HEK293 (cell line): ENCODE results near the gene EPHA4.

Experiments
- CTCF ChIA-PET: fragments of 350-600 bp; formaldehyde crosslinking; extraction: SDS; loops from one replicate; lab custom pipeline; 2021; ENCODE audit warnings: antibody characterized with exemption; lab: Yijun Ruan, JAX
- POLR2A ChIA-PET: fragments of 300-600 bp; formaldehyde crosslinking; extraction: SDS; loops from one replicate; lab custom pipeline; 2020; ENCODE audit warnings: antibody characterized with exemption, inconsistent platforms; lab: Yijun Ruan, JAX
- H3K27ac ChIP-seq: fragments of 200-500 bp; sonication (Bioruptor generic); 2 replicates; pipeline ENCODE4 v1.5.1; 2014; ENCODE audit warnings: low read depth, low read length, control low read depth, inconsistent platforms; ENCODE audit errors: extremely low read depth
- H3K36me3 ChIP-seq, 2 experiments: fragments of 200-500 bp in 1 of 2; sonication (Bioruptor generic) in 1 of 2; 1 replicate in 1 of 2; 2 replicates in 1 of 2; pipeline ENCODE4 v1.5.1; 2014 to 2017; ENCODE audit warnings: inconsistent platforms in 2 of 2, low read length in 2 of 2; ENCODE audit not compliant: control insufficient read depth in 2 of 2, insufficient read depth in 1 of 2
- H3K4me1 ChIP-seq: fragments of 200-500 bp; sonication (Bioruptor generic); 2 replicates; pipeline ENCODE4 v1.5.1; 2014; ENCODE audit warnings: mild to moderate bottlenecking, low read length, inconsistent platforms; ENCODE audit not compliant: control insufficient read depth, insufficient read depth
- H3K4me3 ChIP-seq: 2 replicates; pipeline ENCODE4 v1.5.1; 2011; ENCODE audit warnings: low read depth, mild to moderate bottlenecking, control low read depth, low read length, moderate library complexity
- H3K9me3 ChIP-seq: fragments of 200-500 bp; sonication (Bioruptor generic); 2 replicates; pipeline ENCODE4 v1.5.1; 2014; ENCODE audit warnings: low read depth, low read length, inconsistent platforms; ENCODE audit not compliant: control insufficient read depth, insufficient read depth
- FEZF1 ChIP-seq: fragments of 450-650 bp; formaldehyde crosslinking; IDR thresholded peaks from 2 replicates; pipeline ENCODE4 v1.5.1; 2016; ENCODE audit warnings: missing biosample characterization, missing genetic modification characterization
- GFI1B ChIP-seq: fragments of 450-650 bp; formaldehyde crosslinking; IDR thresholded peaks from 2 replicates; pipeline ENCODE4 v1.5.1; 2016; ENCODE audit warnings: missing biosample characterization, missing genetic modification characterization
- MEIS1 ChIP-seq: sonication (generic); formaldehyde crosslinking; IDR thresholded peaks from 2 replicates; pipeline ENCODE4 v1.8.1; 2022; ENCODE audit warnings: missing genetic modification reagents, mild to moderate bottlenecking, borderline replicate concordance
- OSR2 ChIP-seq: fragments of 450-650 bp; formaldehyde crosslinking; IDR thresholded peaks from 2 replicates; pipeline ENCODE4 v1.5.1; 2016; ENCODE audit warnings: missing biosample characterization, missing genetic modification characterization
- RBAK ChIP-seq: fragments of 450-650 bp; formaldehyde crosslinking; IDR thresholded peaks from 2 replicates; pipeline ENCODE4 v1.5.1; 2016; ENCODE audit warnings: missing biosample characterization, missing genetic modification characterization
- SETDB1 ChIP-seq: IDR thresholded peaks from one replicate; pipeline ENCODE4 v1.6.1; 2017; ENCODE audit warnings: mild to moderate bottlenecking, low read length, moderate library complexity, mixed read lengths; ENCODE audit not compliant: insufficient read length
- SP2 ChIP-seq: fragments of 450-650 bp; formaldehyde crosslinking; IDR thresholded peaks from 2 replicates; pipeline ENCODE4 v1.5.1; 2016; ENCODE audit warnings: missing biosample characterization, missing genetic modification characterization
- SP7 ChIP-seq: fragments of 450-650 bp; formaldehyde crosslinking; IDR thresholded peaks from 2 replicates; pipeline ENCODE4 v1.5.1; 2016; ENCODE audit warnings: missing biosample characterization, missing genetic modification characterization
- TRIM28 ChIP-seq: IDR thresholded peaks from 2 replicates; pipeline ENCODE4 v1.6.1; 2011; ENCODE audit warnings: low read length, control low read depth, borderline replicate concordance
- ZBTB1 ChIP-seq: fragments of 450-650 bp; formaldehyde crosslinking; IDR thresholded peaks from 2 replicates; pipeline ENCODE4 v1.5.1; 2016; ENCODE audit warnings: missing biosample characterization, missing genetic modification characterization
- ZBTB48 ChIP-seq: fragments of 450-650 bp; formaldehyde crosslinking; IDR thresholded peaks from 2 replicates; pipeline ENCODE4 v1.5.1; 2016; ENCODE audit warnings: missing biosample characterization, missing genetic modification characterization
- ZBTB8A ChIP-seq: fragments of 450-650 bp; formaldehyde crosslinking; IDR thresholded peaks from 2 replicates; pipeline ENCODE4 v1.5.1; 2016; ENCODE audit warnings: missing biosample characterization, missing genetic modification characterization
- ZIC2 ChIP-seq: fragments of 450-650 bp; formaldehyde crosslinking; IDR thresholded peaks from 2 replicates; pipeline ENCODE4 v1.5.1; 2016; ENCODE audit warnings: missing biosample characterization, missing genetic modification characterization
- ZNF112 ChIP-seq: fragments of 450-650 bp; formaldehyde crosslinking; IDR thresholded peaks from 2 replicates; pipeline ENCODE4 v1.5.0; 2017; ENCODE audit warnings: missing biosample characterization, missing genetic modification characterization
- ZNF133 ChIP-seq: fragments of 450-650 bp; formaldehyde crosslinking; IDR thresholded peaks from 2 replicates; pipeline ENCODE4 v1.5.1; 2016; ENCODE audit warnings: missing biosample characterization, missing genetic modification characterization
- ZNF138 ChIP-seq: fragments of 450-650 bp; formaldehyde crosslinking; IDR thresholded peaks from 2 replicates; pipeline ENCODE4 v1.5.1; 2016; ENCODE audit warnings: missing biosample characterization, missing genetic modification characterization, borderline replicate concordance
- ZNF140 ChIP-seq: fragments of 450-650 bp; formaldehyde crosslinking; IDR thresholded peaks from 2 replicates; pipeline ENCODE4 v1.5.1; 2016; ENCODE audit warnings: missing biosample characterization, missing genetic modification characterization
- ZNF146 ChIP-seq: fragments of 450-650 bp; formaldehyde crosslinking; IDR thresholded peaks from 2 replicates; pipeline ENCODE4 v1.5.1; 2016; ENCODE audit warnings: missing biosample characterization, missing genetic modification characterization
- ZNF169 ChIP-seq: fragments of 450-650 bp; formaldehyde crosslinking; IDR thresholded peaks from 2 replicates; pipeline ENCODE4 v1.5.1; 2016; ENCODE audit warnings: missing biosample characterization, missing genetic modification characterization
- ZNF248 ChIP-seq: fragments of 450-650 bp; formaldehyde crosslinking; IDR thresholded peaks from 2 replicates; pipeline ENCODE4 v1.5.1; 2017; ENCODE audit warnings: missing biosample characterization, missing genetic modification characterization
- ZNF529 ChIP-seq: fragments of 450-650 bp; formaldehyde crosslinking; IDR thresholded peaks from 2 replicates; pipeline ENCODE4 v1.5.1; 2017; ENCODE audit warnings: missing genetic modification characterization, missing biosample characterization; ENCODE audit not compliant: insufficient replicate concordance
- ZNF571 ChIP-seq: fragments of 450-650 bp; formaldehyde crosslinking; IDR thresholded peaks from 2 replicates; pipeline ENCODE4 v1.5.0; 2017; ENCODE audit warnings: missing biosample characterization, missing genetic modification characterization
- ZNF610 ChIP-seq: fragments of 450-650 bp; formaldehyde crosslinking; IDR thresholded peaks from 2 replicates; pipeline ENCODE4 v1.5.1; 2016; ENCODE audit warnings: missing biosample characterization, missing genetic modification characterization, borderline replicate concordance
- ZNF624 ChIP-seq: fragments of 450-650 bp; formaldehyde crosslinking; IDR thresholded peaks from 2 replicates; pipeline ENCODE4 v1.5.1; 2017; ENCODE audit warnings: missing biosample characterization, missing genetic modification characterization
- ZNF785 ChIP-seq: fragments of 450-650 bp; formaldehyde crosslinking; IDR thresholded peaks from 2 replicates; pipeline ENCODE4 v1.5.1; 2016; ENCODE audit warnings: missing biosample characterization, missing genetic modification characterization
- ZSCAN23 ChIP-seq: fragments of 450-650 bp; formaldehyde crosslinking; IDR thresholded peaks from 2 replicates; pipeline ENCODE4 v1.5.1; 2016; ENCODE audit warnings: missing biosample characterization, missing genetic modification characterization
- ZSCAN30 ChIP-seq: fragments of 450-650 bp; IDR thresholded peaks from 2 replicates; pipeline ENCODE4 v1.5.1; 2018; ENCODE audit warnings: missing biosample characterization, mild to moderate bottlenecking, missing genetic modification characterization, moderate library complexity
- TF ChIP-seq, protein P1 (sequence below): fragments of 450-650 bp; formaldehyde crosslinking; IDR thresholded peaks from 2 replicates; pipeline ENCODE4 v1.5.1; 2016; ENCODE audit warnings: missing biosample characterization, missing genetic modification characterization
- TF ChIP-seq, protein P2 (sequence below): fragments of 450-650 bp; formaldehyde crosslinking; IDR thresholded peaks from 2 replicates; pipeline ENCODE4 v1.5.1; 2016; ENCODE audit warnings: missing biosample characterization, missing genetic modification characterization
- TF ChIP-seq, protein P3 (sequence below): fragments of 450-650 bp; formaldehyde crosslinking; IDR thresholded peaks from 2 replicates; pipeline ENCODE4 v1.5.1; 2016; ENCODE audit warnings: missing biosample characterization, missing genetic modification characterization

Gene EPHA4

DNA sequence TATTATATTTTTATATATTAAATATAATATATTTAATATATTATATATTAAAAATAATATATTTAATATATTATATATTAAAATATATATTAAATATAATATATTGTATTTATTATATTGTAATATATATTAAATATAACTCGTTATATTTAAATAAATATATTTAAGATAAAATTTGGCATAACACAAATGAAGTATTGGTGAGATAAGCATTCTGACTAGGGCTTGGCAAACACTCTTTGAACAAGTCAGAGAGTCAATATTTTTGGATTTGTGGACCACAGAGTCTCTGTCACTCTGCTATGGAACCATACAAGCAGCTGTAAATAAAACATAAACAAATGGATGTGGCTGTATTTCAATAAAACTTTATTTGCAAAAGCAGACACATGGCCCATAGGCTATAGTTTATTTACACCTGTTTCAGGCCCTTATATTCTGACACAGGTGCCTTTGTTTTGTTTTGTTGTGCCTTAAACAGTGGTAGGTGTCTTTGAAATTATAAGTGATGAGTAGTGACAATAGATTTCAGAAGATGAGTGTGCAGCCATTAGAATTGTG is 190.1 kb downstream of the EPHA4 start:
- no peaks in the 10 kb centered on the region for H3K36me3 ChIP-seq
- ChIA-PET CTCF (no interaction called here), POLR2A (no interaction called here)
- H3K27ac ChIP-seq = no peak overlapping the region
- TF ChIP-seq RBAK (tag by site-specific recombination) = no peak
- TF ChIP-seq, all 188 proteins: peak for 0
- Histone ChIP-seq H3K4me3 (no peak overlapping the region), H3K9me3 (no peaks in the 10 kb centered on the region), H3K4me1 (no peaks in the 10 kb centered on the region)

DNA sequence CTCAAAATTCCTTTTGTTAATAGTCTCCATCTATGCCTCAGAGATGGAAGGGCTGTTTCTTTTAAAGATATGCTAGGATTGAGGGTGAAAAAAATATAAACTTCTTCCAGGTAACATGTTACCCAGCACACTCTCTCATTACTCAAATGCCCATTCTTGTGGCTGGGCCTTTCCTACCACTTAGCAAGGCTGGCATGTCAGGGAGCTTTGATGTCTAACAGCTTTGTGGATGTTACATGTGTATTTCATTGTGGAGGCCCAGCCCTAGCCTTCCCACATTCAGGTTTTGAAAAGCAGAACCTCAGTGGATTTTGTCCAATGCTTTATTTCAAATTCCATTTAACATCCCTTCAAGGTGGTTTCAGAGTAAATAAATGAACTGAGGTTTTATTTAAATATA is 191.4 kb downstream of the EPHA4 start:
- no peak overlapping the region for H3K27ac ChIP-seq
- no peaks in the 10 kb centered on the region for H3K9me3 ChIP-seq
- ChIA-PET POLR2A (no interaction called here), CTCF (interaction anchor here (0.5 kb wide), 1 partner anchor 1292 kb away, joined by 4 read pairs; no protein-coding TSS in a partner anchor)
- H3K4me3 ChIP-seq = no peak overlapping the region
- H3K36me3 ChIP-seq = no peaks in the 10 kb centered on the region
- no peaks in the 10 kb centered on the region for H3K4me1 ChIP-seq
- TF ChIP-seq ZNF146 (tag by site-specific recombination) (no peak), ZNF624 (no peak), TRIM28 (no peak), ZBTB8A (tag by site-specific recombination) (no peak), ZNF785 (tag by site-specific recombination) (no peak), ZNF248 (tag by site-specific recombination) (no peak), ZBTB48 (no peak), ZNF140 (tag by site-specific recombination) (no peak), OSR2 (no peak), SP7 (no peak), SETDB1 (no peak), MEIS1 (no peak)
- TF ChIP-seq, protein P1, sequence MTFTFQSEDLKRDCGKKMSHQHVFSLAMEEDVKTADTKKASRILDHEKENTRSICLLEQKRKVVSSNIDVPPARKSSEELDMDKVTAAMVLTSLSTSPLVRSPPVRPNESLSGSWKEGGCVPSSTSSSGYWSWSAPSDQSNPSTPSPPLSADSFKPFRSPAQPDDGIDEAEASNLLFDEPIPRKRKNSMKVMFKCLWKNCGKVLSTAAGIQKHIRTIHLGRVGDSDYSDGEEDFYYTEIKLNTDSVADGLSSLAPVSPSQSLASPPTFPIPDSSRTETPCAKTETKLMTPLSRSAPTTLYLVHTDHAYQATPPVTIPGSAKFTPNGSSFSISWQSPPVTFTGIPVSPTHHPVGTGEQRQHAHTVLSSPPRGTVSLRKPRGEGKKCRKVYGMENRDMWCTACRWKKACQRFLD = no peak
- TF ChIP-seq, protein P2, sequence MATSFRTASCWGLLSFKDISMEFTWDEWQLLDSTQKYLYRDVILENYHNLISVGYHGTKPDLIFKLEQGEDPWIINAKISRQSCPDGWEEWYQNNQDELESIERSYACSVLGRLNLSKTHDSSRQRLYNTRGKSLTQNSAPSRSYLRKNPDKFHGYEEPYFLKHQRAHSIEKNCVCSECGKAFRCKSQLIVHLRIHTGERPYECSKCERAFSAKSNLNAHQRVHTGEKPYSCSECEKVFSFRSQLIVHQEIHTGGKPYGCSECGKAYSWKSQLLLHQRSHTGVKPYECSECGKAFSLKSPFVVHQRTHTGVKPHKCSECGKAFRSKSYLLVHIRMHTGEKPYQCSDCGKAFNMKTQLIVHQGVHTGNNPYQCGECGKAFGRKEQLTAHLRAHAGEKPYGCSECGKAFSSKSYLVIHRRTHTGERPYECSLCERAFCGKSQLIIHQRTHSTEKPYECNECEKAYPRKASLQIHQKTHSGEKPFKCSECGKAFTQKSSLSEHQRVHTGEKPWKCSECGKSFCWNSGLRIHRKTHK (tag by site-specific recombination) = no peak

DNA sequence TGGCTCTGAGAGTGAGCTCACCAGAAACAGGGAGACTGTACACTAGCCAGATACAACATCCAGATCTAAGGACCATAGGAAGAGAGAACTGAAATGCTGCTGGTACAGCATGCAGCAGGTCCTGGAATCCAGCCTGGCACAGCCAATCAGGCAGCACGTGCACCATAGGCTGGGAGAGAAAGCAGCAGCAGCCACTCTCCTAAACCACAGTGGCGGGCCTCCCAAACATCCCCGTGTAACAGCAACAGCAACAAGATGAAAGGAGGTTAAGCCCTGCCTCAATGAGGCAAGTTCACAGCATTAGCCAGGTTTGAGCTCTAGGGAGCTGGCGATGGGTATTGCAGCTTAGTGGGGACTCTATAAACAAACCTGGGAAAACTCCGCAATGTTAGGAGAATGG is 192.0 kb downstream of the EPHA4 start:
- Histone ChIP-seq H3K4me3 (no peak overlapping the region), H3K27ac (no peak overlapping the region), H3K4me1 (no peaks in the 10 kb centered on the region), H3K36me3 (no peaks in the 10 kb centered on the region), H3K9me3 (no peaks in the 10 kb centered on the region)
- CTCF ChIA-PET = interaction anchor here (0.5 to 0.6 kb wide), 3 partner anchors 707 to 1691 kb away, joined by 3 to 4 read pairs (median 4); no protein-coding TSS in a partner anchor
- POLR2A ChIA-PET = no interaction called here
- no peak for TF ChIP-seq ZNF529 (tag by site-specific recombination)
- no peak for TF ChIP-seq ZNF571
- no peak for TF ChIP-seq ZNF133 (tag by site-specific recombination)
- TF ChIP-seq ZBTB1 (tag by site-specific recombination) = no peak
- no peak for TF ChIP-seq ZIC2
- no peak for TF ChIP-seq GFI1B (tag by site-specific recombination)
- TF ChIP-seq ZSCAN23 (tag by site-specific recombination) = no peak
- no peak for TF ChIP-seq RBAK (tag by site-specific recombination)
- TF ChIP-seq ZNF138 = no peak
- TF ChIP-seq, protein P3, sequence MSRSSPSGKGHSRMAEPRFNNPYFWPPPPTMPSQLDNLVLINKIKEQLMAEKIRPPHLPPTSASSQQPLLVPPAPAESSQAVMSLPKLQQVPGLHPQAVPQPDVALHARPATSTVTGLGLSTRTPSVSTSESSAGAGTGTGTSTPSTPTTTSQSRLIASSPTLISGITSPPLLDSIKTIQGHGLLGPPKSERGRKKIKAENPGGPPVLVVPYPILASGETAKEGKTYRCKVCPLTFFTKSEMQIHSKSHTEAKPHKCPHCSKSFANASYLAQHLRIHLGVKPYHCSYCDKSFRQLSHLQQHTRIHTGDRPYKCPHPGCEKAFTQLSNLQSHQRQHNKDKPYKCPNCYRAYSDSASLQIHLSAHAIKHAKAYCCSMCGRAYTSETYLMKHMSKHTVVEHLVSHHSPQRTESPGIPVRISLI = no peak
- TF ChIP-seq FEZF1 (tag by site-specific recombination) = no peak
- TF ChIP-seq ZSCAN30 = no peak
- no peak for TF ChIP-seq ZNF112 (tag by site-specific recombination)
- no peak for TF ChIP-seq ZNF610 (tag by site-specific recombination)
- no peak for TF ChIP-seq ZNF169 (tag by site-specific recombination)
- no peak for TF ChIP-seq SP2 (tag by site-specific recombination)
- no peak for TF ChIP-seq ZBTB8A (tag by site-specific recombination)
- TF ChIP-seq SP7 = no peak
